ENCODE data around the gene NAMPT. TPM values are rescaled to one million over a fixed set of nuclear protein-coding genes. Genes with fewer than 3 reads are reported as not detected.
"Not testable (repeated sequence)": the region's sequence is repeated elsewhere in the genome, so short reads cannot be mapped to it uniquely, and the experiment has no call there.

The NAMPT gene
- 100 to 1,000 TPM in 3 of 8 experiments, 10 to 100 TPM in 5; 24.0 to 138 (median 80.6) TPM for total RNA-seq

DNA sequence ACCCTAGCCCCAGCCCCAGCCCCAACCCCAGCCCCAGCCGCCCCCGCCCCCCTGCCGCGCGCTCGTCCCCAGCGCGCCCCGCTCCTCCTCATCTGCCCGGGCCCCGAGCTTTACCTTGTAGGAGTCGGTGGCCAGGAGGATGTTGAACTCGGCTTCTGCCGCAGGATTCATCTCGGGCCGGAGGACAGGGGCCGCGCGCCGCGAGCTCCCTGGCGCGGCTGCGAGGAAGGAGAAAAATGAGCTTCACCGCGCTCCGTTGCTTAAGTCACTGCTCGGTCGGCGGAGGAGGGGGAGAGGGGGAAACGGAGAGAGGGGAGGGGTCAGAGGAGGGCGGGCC is at the start of gene NAMPT:
TSS of gene NAMPT (minus strand) at position 270 of the 337 bp plus-strand sequence. CDS start at position 171, 99 bp downstream.
- in situ Hi-C loops (cut with MboI; ENCODE audit: low pct_unique_long_range_greater_than_20kb in 2 of 9, low sequenced_read_pairs in 9 of 9, unreplicated experiment in 9 of 9), result loop anchor here in 1 of 9 experiments (25.0 kb wide), 1 partner anchor 178 kb away; no protein-coding TSS in a partner anchor
- Histone ChIP-seq H3K27ac (peak within 1 kb of the TSS; percentile 91 to 92), H3K4me1 (replicated peaks in 1 of 2) (peaks cover 11 to 16% of the 10 kb centered on the region in 2 donors), H3K4me3 (peak within 1 kb of the TSS; percentile 47 to 65 (median 50))
- WGBS, 10 experiments, result 17% methylated on average over 1 of the region's 32 CpGs; no CpG with 5 or more reads in 9 of the 10 experiments
- no peak for ATAC-seq (replicated peaks in 6 of 8)

DNA sequence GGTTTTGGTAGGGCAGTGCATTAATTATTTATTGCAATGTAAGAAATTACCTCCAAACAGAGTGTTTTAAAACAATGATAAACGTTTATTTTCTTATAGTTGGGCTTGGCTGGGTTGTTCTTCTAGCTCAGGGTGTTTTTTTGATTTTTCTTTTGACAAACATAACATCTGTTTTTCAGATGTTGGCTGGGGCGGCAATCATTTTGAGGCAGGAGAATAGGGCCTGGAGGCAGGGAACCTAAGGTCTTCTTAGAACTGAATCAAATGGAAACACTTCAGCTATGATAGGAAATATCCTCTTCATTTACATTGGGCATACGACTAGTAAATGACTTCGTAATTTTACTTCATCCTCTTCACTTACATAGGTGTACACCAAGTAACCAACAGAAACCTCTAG is 47.4 kb upstream of the NAMPT start:
- WGBS, 10 experiments, result 0 to 84% (median 50%) methylated on average over 1 to 4 of the region's 4 CpGs
- Histone ChIP-seq H3K27ac (no peak overlapping the region), H3K4me1 (replicated peaks in 1 of 2) (no peaks in the 10 kb centered on the region), H3K4me3 (no peak overlapping the region)
- in situ Hi-C loops (cut with MboI; ENCODE audit: low pct_unique_long_range_greater_than_20kb in 2 of 9, low sequenced_read_pairs in 9 of 9, unreplicated experiment in 9 of 9), result no loop called here
- ATAC-seq (replicated peaks in 6 of 8), result peak in 3 of 8 experiments; percentile 74 to 77 (median 76)

- in situ Hi-C loops (cut with MboI; ENCODE audit: low pct_unique_long_range_greater_than_20kb in 2 of 9, low sequenced_read_pairs in 9 of 9, unreplicated experiment in 9 of 9), result no loop called here
- Histone ChIP-seq H3K27ac (no peak overlapping the region), H3K4me3 (no peak overlapping the region), H3K4me1 (replicated peaks in 1 of 2) (no peaks in the 10 kb centered on the region)
- 44 to 100% (median 69%) methylated on average over 1 to 3 of the region's 3 CpGs; no CpG with 5 or more reads in 2 of the 10 experiments for WGBS, 10 experiments
- peak in 3 of 8 experiments; percentile 69 to 92 (median 80) for ATAC-seq (replicated peaks in 6 of 8)
Observed at GRCh38 chr7:106331441-106332175, 46.8 kb upstream of the NAMPT start.

DNA sequence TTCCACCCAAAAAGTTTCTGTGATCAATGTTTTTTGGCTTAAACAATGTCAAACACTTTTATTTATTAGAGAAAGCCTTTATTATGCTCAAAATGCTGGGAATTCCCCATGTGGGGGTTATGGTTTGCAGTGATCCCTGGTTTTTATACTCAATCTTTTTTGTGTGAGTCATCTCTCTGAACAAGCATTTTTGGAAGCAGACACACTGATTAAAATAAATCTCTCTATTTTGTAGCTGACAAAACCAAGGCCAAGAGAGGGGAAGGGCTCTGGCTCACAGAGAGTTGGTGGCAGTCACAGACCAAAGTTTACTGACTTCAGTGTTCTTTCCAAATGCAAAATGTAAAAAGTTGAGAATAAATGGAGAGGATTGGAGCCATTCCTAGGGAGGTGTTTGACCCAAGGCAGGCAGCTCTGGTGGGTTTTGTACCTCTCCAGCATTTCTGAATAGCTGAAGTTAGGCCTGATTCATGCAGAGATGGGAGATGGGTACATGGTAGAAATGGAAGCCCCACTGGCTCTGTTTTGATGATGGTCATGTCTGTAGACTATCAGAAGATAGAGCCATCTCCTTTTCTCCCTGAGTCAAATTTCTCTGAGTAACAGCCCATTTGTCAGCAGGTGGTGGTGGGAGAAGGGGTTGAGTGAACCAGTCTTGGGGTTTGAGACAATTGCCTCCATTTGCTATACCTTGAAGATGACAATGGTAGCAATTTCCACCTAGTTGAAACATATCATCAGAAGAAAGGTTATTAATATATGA is 45.4 kb upstream of the NAMPT start:
- Histone ChIP-seq H3K4me1 (replicated peaks in 1 of 2) (no peaks in the 10 kb centered on the region), H3K4me3 (no peak overlapping the region), H3K27ac (no peak overlapping the region)
- peak in 2 of 8 experiments; percentile 44 to 57 for ATAC-seq (replicated peaks in 6 of 8)
- in situ Hi-C loops (cut with MboI; ENCODE audit: low pct_unique_long_range_greater_than_20kb in 2 of 9, low sequenced_read_pairs in 9 of 9, unreplicated experiment in 9 of 9), result no loop called here

GRCh38 chr7:106329408-106329807 is 44.6 kb upstream of the NAMPT start:
- Histone ChIP-seq H3K4me3 (no peak overlapping the region), H3K4me1 (replicated peaks in 1 of 2) (no peaks in the 10 kb centered on the region), H3K27ac (no peak overlapping the region)
- in situ Hi-C loops (cut with MboI; ENCODE audit: low pct_unique_long_range_greater_than_20kb in 2 of 9, low sequenced_read_pairs in 9 of 9, unreplicated experiment in 9 of 9), result no loop called here
- ATAC-seq (replicated peaks in 6 of 8), result no peak
- WGBS, 10 experiments, result 0 to 40% (median 0%) methylated on average over 1 of the region's 1 CpG; no CpG with 5 or more reads in 1 of the 10 experiments

- H3K4me1 ChIP-seq (replicated peaks in 1 of 2), result no peaks in the 10 kb centered on the region
- H3K4me3 ChIP-seq, result no peak overlapping the region
- no peak for ATAC-seq (replicated peaks in 6 of 8)
- no peak overlapping the region for H3K27ac ChIP-seq
- in situ Hi-C loops (cut with MboI; ENCODE audit: low pct_unique_long_range_greater_than_20kb in 2 of 9, low sequenced_read_pairs in 9 of 9, unreplicated experiment in 9 of 9), result no loop called here
- WGBS, 10 experiments, result 17 to 93% (median 73%) methylated on average over 2 to 11 of the region's 11 CpGs
Observed at GRCh38 chr7:106327538-106328481, 43.0 kb upstream of the NAMPT start.

DNA sequence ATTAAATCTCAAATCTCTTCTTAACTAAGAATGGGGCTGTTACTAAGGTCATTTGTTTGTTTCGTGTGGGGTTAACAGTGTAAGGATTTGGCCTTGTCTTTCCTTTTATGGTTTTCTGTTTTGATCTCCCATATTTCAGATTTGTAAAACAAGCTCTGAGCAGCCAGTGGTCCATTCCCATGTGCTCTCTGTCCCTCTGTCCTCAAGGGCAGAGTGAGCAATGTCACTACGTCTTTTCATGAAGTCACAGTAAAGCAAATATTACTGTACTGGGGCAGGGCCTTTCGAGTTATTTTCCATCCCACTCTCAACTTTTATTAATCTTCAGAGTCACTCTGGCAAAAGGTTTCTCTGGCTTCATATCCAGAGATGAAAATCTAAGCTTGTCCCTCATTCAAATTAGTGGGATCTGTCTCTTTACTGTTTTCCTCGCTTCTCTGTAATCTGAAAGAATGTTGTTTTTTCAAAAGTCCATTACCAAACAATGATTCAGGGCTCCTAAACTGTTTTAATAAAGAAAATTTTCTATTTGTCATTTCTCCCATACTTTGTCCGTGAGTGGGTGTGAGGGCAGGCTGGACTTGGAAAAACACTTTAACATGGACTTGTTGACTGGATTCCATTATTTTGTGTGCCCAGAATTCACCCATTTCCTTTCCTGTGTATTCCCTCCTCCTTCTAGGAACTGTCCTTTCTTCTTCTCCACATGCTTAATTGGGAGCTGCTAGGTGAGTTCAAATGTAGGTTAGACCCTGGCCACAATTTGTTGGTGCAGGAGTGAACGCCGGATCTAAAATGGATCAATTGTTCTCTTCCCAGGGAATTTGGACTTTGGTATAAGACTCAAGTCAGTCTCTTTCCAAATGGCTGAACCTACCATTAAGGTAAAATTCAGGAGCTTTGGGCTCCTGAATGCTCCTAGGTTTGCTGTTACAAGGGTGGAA is 42.1 kb upstream of the NAMPT start:
- Histone ChIP-seq H3K4me3 (no peak overlapping the region), H3K27ac (no peak overlapping the region), H3K4me1 (replicated peaks in 1 of 2) (no peaks in the 10 kb centered on the region)
- ATAC-seq (replicated peaks in 6 of 8), result no peak
- in situ Hi-C loops (cut with MboI; ENCODE audit: low pct_unique_long_range_greater_than_20kb in 2 of 9, low sequenced_read_pairs in 9 of 9, unreplicated experiment in 9 of 9), result no loop called here
- WGBS, 10 experiments, result 36 to 100% (median 76%) methylated on average over 2 to 7 of the region's 7 CpGs

GRCh38 chr7:106324509-106324908 is 39.7 kb upstream of the NAMPT start:
- in situ Hi-C loops (cut with MboI; ENCODE audit: low pct_unique_long_range_greater_than_20kb in 2 of 9, low sequenced_read_pairs in 9 of 9, unreplicated experiment in 9 of 9); ATAC-seq (replicated peaks in 6 of 8); H3K27ac ChIP-seq; H3K4me1 ChIP-seq (replicated peaks in 1 of 2); H3K4me3 ChIP-seq: not testable (repeated sequence)
- WGBS, 10 experiments, result no CpG with 5 or more reads among the region's 2 CpGs

GRCh38 chr7:106320254-106320770 is 35.5 kb upstream of the NAMPT start:
- H3K4me1 ChIP-seq (replicated peaks in 1 of 2); in situ Hi-C loops (cut with MboI; ENCODE audit: low pct_unique_long_range_greater_than_20kb in 2 of 9, low sequenced_read_pairs in 9 of 9, unreplicated experiment in 9 of 9); ATAC-seq (replicated peaks in 6 of 8); H3K4me3 ChIP-seq; H3K27ac ChIP-seq: not testable (repeated sequence)
- WGBS, 10 experiments, result 20 to 100% (median 77%) methylated on average over 1 to 6 of the region's 9 CpGs; no CpG with 5 or more reads in 4 of the 10 experiments

DNA sequence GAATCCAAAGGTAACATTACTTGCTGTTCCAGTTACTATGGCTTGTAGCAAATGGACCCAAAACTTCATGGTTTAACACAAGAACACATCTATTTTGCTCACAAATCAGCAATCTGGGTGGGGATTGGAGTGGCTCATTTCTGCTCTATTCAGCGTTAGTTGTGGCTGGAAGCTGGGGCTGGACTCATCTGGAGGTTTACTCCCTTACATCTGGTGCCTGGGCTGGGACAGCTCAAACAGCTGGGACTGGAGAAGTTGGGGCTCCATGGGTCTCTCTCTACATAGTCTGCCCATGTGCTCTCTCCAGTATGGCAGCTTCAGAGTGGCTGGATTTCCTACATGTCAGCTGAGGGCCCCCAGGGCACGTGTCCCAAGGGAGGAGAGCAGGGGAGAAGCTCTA is 33.7 kb upstream of the NAMPT start:
- in situ Hi-C loops (cut with MboI; ENCODE audit: low pct_unique_long_range_greater_than_20kb in 2 of 9, low sequenced_read_pairs in 9 of 9, unreplicated experiment in 9 of 9), result no loop called here

DNA sequence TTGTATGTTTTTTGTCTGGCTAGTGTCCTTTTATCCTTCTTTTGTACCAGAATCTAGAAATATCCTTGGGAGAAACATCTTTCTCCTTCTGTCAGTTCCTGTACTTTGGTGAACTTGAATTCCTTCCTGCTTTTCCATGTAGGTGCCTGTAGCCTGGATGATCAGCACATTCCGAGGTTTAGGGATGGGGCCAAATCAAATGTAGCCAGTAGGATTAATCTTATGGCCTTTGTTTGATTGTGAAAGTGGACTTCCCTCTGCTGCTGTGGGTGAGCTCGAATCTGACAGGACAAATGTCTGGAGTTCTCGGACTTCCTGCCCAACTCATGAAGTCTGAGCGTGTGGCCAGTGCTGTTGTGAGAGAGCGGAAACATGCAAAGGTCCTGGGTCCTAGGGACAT is 33.2 kb upstream of the NAMPT start:
- no peaks in the 10 kb centered on the region for H3K4me1 ChIP-seq (replicated peaks in 1 of 2)
- in situ Hi-C loops (cut with MboI; ENCODE audit: low pct_unique_long_range_greater_than_20kb in 2 of 9, low sequenced_read_pairs in 9 of 9, unreplicated experiment in 9 of 9), result no loop called here
- no peak for ATAC-seq (replicated peaks in 6 of 8)
- no peak overlapping the region for H3K4me3 ChIP-seq
- no peak overlapping the region for H3K27ac ChIP-seq
- 47 to 100% (median 83%) methylated on average over 1 to 5 of the region's 5 CpGs; no CpG with 5 or more reads in 2 of the 10 experiments for WGBS, 10 experiments

More for the DNA sequence above, 33.7 kb upstream of the NAMPT start:
- Histone ChIP-seq H3K4me1 (replicated peaks in 1 of 2) (no peaks in the 10 kb centered on the region), H3K27ac (no peak overlapping the region), H3K4me3 (no peak overlapping the region)
- ATAC-seq (replicated peaks in 6 of 8), result peak in 2 of 8 experiments; percentile 43 to 97
- WGBS, 10 experiments, result 40 to 100% (median 83%) methylated on average over 1 to 2 of the region's 2 CpGs; no CpG with 5 or more reads in 5 of the 10 experiments

DNA sequence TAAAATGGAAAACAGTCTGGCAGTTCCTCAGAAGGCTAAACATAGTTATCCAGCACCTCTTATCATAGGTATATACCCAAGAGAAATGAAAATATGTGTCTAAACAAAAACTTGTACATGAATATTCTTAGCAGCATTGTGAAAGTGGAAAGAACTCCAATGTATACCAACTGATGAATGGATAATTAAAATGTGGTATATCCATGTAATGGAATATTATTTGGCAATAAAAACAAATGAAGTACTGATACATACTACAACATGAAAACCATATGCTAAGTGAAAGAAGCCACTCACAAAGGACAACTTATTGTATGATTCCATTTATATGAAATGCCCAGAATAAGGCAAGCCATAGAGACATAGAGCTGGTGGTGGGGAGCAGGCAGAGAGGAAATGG is 32.2 kb upstream of the NAMPT start:
- in situ Hi-C loops (cut with MboI; ENCODE audit: low pct_unique_long_range_greater_than_20kb in 2 of 9, low sequenced_read_pairs in 9 of 9, unreplicated experiment in 9 of 9), result no loop called here
- H3K4me3 ChIP-seq, result no peak overlapping the region
- H3K4me1 ChIP-seq (replicated peaks in 1 of 2), result no peaks in the 10 kb centered on the region
- no peak overlapping the region for H3K27ac ChIP-seq
- ATAC-seq (replicated peaks in 6 of 8), result no peak
